C4-2B (cell line): ENCODE measurements around the gene PARD3B.

Source experiments
- H3K27ac ChIP-seq: fragments of 450-650 bp; 2 replicates; pipeline ENCODE4 v1.5.1; 2017
- ZFX ChIP-seq: fragments of 450-650 bp; IDR thresholded peaks from 2 replicates; pipeline ENCODE4 v1.6.1; 2017
- TF ChIP-seq, protein P1 (sequence below): fragments of 450-650 bp; conservative IDR thresholded peaks from 2 replicates; pipeline ENCODE4 v1.5.1; 2017; ENCODE audit warnings: mild to moderate bottlenecking

Gene PARD3B

GRCh38 chr2:205180730-205181129, 635.5 kb downstream of the PARD3B start:
- TF ChIP-seq, protein P1, sequence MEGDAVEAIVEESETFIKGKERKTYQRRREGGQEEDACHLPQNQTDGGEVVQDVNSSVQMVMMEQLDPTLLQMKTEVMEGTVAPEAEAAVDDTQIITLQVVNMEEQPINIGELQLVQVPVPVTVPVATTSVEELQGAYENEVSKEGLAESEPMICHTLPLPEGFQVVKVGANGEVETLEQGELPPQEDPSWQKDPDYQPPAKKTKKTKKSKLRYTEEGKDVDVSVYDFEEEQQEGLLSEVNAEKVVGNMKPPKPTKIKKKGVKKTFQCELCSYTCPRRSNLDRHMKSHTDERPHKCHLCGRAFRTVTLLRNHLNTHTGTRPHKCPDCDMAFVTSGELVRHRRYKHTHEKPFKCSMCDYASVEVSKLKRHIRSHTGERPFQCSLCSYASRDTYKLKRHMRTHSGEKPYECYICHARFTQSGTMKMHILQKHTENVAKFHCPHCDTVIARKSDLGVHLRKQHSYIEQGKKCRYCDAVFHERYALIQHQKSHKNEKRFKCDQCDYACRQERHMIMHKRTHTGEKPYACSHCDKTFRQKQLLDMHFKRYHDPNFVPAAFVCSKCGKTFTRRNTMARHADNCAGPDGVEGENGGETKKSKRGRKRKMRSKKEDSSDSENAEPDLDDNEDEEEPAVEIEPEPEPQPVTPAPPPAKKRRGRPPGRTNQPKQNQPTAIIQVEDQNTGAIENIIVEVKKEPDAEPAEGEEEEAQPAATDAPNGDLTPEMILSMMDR = no peak
- no peak for TF ChIP-seq ZFX
- no peak overlapping the region for H3K27ac ChIP-seq

- TF ChIP-seq ZFX = no peak
- TF ChIP-seq, protein P1 = no peak
Measured at GRCh38 chr2:205187731-205188130, 642.5 kb downstream of the PARD3B start.

GRCh38 chr2:205188239-205189138, 643.2 kb downstream of the PARD3B start:
- no peak overlapping the region for H3K27ac ChIP-seq
- TF ChIP-seq, protein P1 = no peak
- TF ChIP-seq ZFX = no peak

More at GRCh38 chr2:205187731-205188130, 642.5 kb downstream of the PARD3B start:
- no peak overlapping the region for H3K27ac ChIP-seq

GRCh38 chr2:205189301-205189700, 644.0 kb downstream of the PARD3B start:
- TF ChIP-seq ZFX = no peak
- TF ChIP-seq, protein P1 = no peak

DNA sequence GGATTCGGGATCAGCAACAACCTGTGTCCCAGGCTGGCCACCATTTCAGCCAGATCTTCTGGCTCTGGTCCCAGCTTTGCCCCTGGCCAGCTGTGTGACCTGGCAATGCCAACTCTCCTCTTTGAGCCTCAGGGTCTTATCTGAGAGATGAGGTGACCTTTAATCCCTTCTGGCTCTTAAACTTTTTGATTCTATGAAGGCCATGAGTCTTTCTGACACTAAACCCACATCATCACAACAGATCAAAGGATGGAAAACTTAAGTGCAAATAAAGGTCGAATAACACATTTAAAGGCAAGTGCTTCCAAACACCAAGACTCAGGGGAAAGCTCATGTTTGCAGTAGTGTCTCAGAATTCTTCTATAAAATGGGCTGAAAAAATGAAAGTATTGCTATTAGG, 645.3 kb downstream of the PARD3B start:
- TF ChIP-seq ZFX = no peak
- TF ChIP-seq, protein P1 = no peak
- H3K27ac ChIP-seq = no peak overlapping the region

More at GRCh38 chr2:205189301-205189700, 644.0 kb downstream of the PARD3B start:
- H3K27ac ChIP-seq = no peak overlapping the region

- TF ChIP-seq, protein P1 = no peak
- no peak for TF ChIP-seq ZFX
- H3K27ac ChIP-seq = no peak overlapping the region
Measured at GRCh38 chr2:205193125-205193835, 648.0 kb downstream of the PARD3B start.

DNA sequence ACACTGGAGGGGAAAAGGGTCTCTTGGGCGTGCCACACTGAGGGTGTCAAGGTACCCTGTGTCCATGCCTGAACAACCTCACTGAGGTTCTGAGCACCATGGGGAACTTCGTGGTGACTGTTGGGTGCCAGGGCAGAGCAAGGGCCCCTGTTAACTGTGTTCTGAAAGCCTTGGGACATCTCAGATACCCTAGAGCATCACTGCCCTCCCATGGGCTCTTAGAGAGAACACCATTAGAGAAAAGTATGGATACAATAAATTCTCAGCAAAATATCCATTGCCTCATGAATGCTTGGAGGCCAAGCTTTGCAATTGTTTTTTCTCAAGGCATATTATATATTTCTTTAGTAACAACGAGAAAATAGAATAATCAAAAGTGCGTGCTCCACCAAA, 648.6 kb downstream of the PARD3B start:
- TF ChIP-seq, protein P1 = no peak
- no peak for TF ChIP-seq ZFX
- no peak overlapping the region for H3K27ac ChIP-seq
